NCI-H1105 (cell line): ENCODE measurements around the gene IQCK.
A peak's percentile ranks its signal among the peaks of the same experiment; 100 is the strongest.

Experiments
- DNase-seq: peaks from one replicate; lab custom pipeline; 2025; lab: John Stamatoyannopoulos, UW

Gene IQCK

GRCh38 chr16:19837331-19837980 is 119.4 kb downstream of the IQCK start:
- DNase-seq, result no peak

- no peak for DNase-seq
These were observed 120.1 kb downstream of the IQCK start for GRCh38 chr16:19837984-19838707.

- peak; percentile 1 for DNase-seq
These were observed 122.5 kb downstream of the IQCK start for GRCh38 chr16:19840524-19841110.

- no peak for DNase-seq
These were observed 123.1 kb downstream of the IQCK start for GRCh38 chr16:19841184-19841583.

GRCh38 chr16:19842426-19843157 is 124.5 kb downstream of the IQCK start:
- DNase-seq, result no peak

GRCh38 chr16:19843371-19843770 is 125.3 kb downstream of the IQCK start:
- no peak for DNase-seq

GRCh38 chr16:19844945-19845641 is 127.0 kb downstream of the IQCK start:
- no peak for DNase-seq

GRCh38 chr16:19846436-19846835 is 128.4 kb downstream of the IQCK start:
- DNase-seq, result no peak

- no peak for DNase-seq
These were observed 130.7 kb downstream of the IQCK start for GRCh38 chr16:19848756-19849155.

GRCh38 chr16:19850131-19850817 is 132.2 kb downstream of the IQCK start:
- DNase-seq, result no peak

- DNase-seq, result no peak
These were observed 133.4 kb downstream of the IQCK start for GRCh38 chr16:19851476-19851875.

GRCh38 chr16:19853132-19853741 is 135.2 kb downstream of the IQCK start:
- no peak for DNase-seq

- no peak for DNase-seq
These were observed 135.9 kb downstream of the IQCK start for GRCh38 chr16:19853742-19854542.

GRCh38 chr16:19854543-19854876 is 136.4 kb downstream of the IQCK start:
- DNase-seq, result no peak

GRCh38 chr16:19856120-19856519 is 138.0 kb downstream of the IQCK start:
- DNase-seq, result no peak

GRCh38 chr16:19857593-19858339 is 139.7 kb downstream of the IQCK start:
- DNase-seq, result peak; percentile 19

GRCh38 chr16:19858340-19859018 is 140.4 kb downstream of the IQCK start:
- no peak for DNase-seq

GRCh38 chr16:19859166-19859565 is 141.1 kb downstream of the IQCK start:
- no peak for DNase-seq

- DNase-seq, result no peak
These were observed 141.5 kb downstream of the IQCK start for GRCh38 chr16:19859603-19860002.
